CD14-positive monocyte (primary cell): Measurements from ENCODE around the gene TIMM9. TPM values are rescaled to one million over a fixed set of nuclear protein-coding genes. Genes with fewer than 3 reads are reported as not detected.

Experiments used
- DNase-seq, 3 donors: peaks; one replicate each; pipeline ENCODE4 v3.0.0-alpha.2; 2011 to 2022
- H2AFZ ChIP-seq: 2 replicates; pipeline ENCODE4 v1.6.0; 2012; ENCODE audit warnings: mild to moderate bottlenecking, low read depth, low read length, inconsistent platforms; ENCODE audit not compliant: insufficient read depth, poor library complexity, severe bottlenecking
- H3K27ac ChIP-seq, 2 donors: 1 replicate in 1 of 2; 2 replicates in 1 of 2; pipeline ENCODE4 v1.5.1; 2012 to 2013; ENCODE audit warnings: low read length in 2 of 2, control low read depth in 1 of 2, inconsistent platforms in 1 of 2, low read depth in 1 of 2, mild to moderate bottlenecking in 1 of 2
- H3K27me3 ChIP-seq, 2 donors: one replicate each; pipeline versions ENCODE4 v1.6.0 to v1.6.1; 2011 to 2013; ENCODE audit warnings: low read length in 2 of 2; ENCODE audit not compliant: control insufficient read depth in 2 of 2, insufficient read depth in 2 of 2
- H3K36me3 ChIP-seq, 2 donors: replicated peaks in 1 of 2; 1 replicate in 1 of 2; 2 replicates in 1 of 2; pipeline versions ENCODE4 v1.5.1 to v1.6.1; 2012 to 2013; ENCODE audit warnings: low read length in 2 of 2, control low read depth in 1 of 2, inconsistent platforms in 1 of 2, mild to moderate bottlenecking in 1 of 2; ENCODE audit not compliant: insufficient read depth in 2 of 2, control insufficient read depth in 1 of 2
- H3K4me1 ChIP-seq, 2 donors: 1 replicate in 1 of 2; 2 replicates in 1 of 2; pipeline versions ENCODE4 v1.5.1 to v1.6.1; 2012 to 2013; ENCODE audit warnings: low read length in 2 of 2, control low read depth in 1 of 2, inconsistent platforms in 1 of 2, mild to moderate bottlenecking in 1 of 2, moderate library complexity in 1 of 2; ENCODE audit not compliant: insufficient read depth in 2 of 2, control insufficient read depth in 1 of 2
- H3K4me2 ChIP-seq: replicated peaks from 2 replicates; pipeline ENCODE3; 2012; ENCODE audit warnings: low read length, moderate library complexity, mild to moderate bottlenecking; ENCODE audit not compliant: poor library complexity, severe bottlenecking; ENCODE audit errors: extremely low read depth
- H3K4me3 ChIP-seq, 3 experiments: fragments of 200-600 bp in 1 of 3; sonication (generic) in 1 of 3; replicated peaks in 1 of 3; 1 replicate in 2 of 3; 2 replicates in 1 of 3; pipeline ENCODE4 v1.5.1; 2011 to 2013; ENCODE audit warnings: low read length in 3 of 3, mild to moderate bottlenecking in 3 of 3, control low read depth in 2 of 3, low read depth in 2 of 3, inconsistent platforms in 1 of 3, moderate library complexity in 1 of 3
- H3K79me2 ChIP-seq: 2 replicates; pipeline ENCODE4 v1.6.0; 2012; ENCODE audit warnings: mild to moderate bottlenecking, control low read depth, inconsistent platforms, low read length, moderate library complexity; ENCODE audit not compliant: insufficient read depth
- H3K9ac ChIP-seq: 2 replicates; pipeline ENCODE4 v1.6.0; 2017; ENCODE audit warnings: low read length, mild to moderate bottlenecking; ENCODE audit not compliant: insufficient read depth, poor library complexity, severe bottlenecking
- H3K9me3 ChIP-seq, 2 donors: replicated peaks in 1 of 2; 1 replicate in 1 of 2; 2 replicates in 1 of 2; pipeline versions ENCODE4 v1.5.1 to v1.6.1; 2012 to 2013; ENCODE audit warnings: low read length in 2 of 2, control low read depth in 1 of 2; ENCODE audit not compliant: control insufficient read depth in 1 of 2, insufficient read depth in 1 of 2
- H4K20me1 ChIP-seq: 2 replicates; pipeline ENCODE4 v1.6.0; 2012; ENCODE audit warnings: mild to moderate bottlenecking, low read length, control low read depth, moderate library complexity; ENCODE audit not compliant: insufficient read depth
- H3K27ac Mint-ChIP-seq, 7 donors: one replicate each; pipeline ENCODE4 v1.8.0; 2020; ENCODE audit warnings: mild to moderate bottlenecking in 7 of 7, mixed read lengths in 7 of 7, moderate library complexity in 6 of 7, inconsistent platforms in 2 of 7
- H3K27me3 Mint-ChIP-seq, 3 donors: one replicate each; pipeline ENCODE4 v1.8.0; 2021 to 2022; ENCODE audit warnings: low read depth in 3 of 3, mild to moderate bottlenecking in 3 of 3, mixed read lengths in 3 of 3, moderate library complexity in 3 of 3, inconsistent platforms in 1 of 3
- H3K36me3 Mint-ChIP-seq, 2 donors: one replicate each; pipeline ENCODE4 v1.8.0; 2020; ENCODE audit warnings: mixed read lengths in 2 of 2, inconsistent platforms in 1 of 2, mild to moderate bottlenecking in 1 of 2
- H3K4me1 Mint-ChIP-seq: one replicate; pipeline ENCODE4 v1.8.0; 2020; ENCODE audit warnings: mild to moderate bottlenecking, mixed read lengths
- H3K4me3 Mint-ChIP-seq, 2 donors: one replicate each; pipeline ENCODE4 v1.8.0; 2020; ENCODE audit warnings: mild to moderate bottlenecking in 2 of 2, mixed read lengths in 2 of 2, moderate library complexity in 1 of 2
- H3K9me3 Mint-ChIP-seq, 7 donors: one replicate each; pipeline ENCODE4 v1.8.0; 2020 to 2022; ENCODE audit warnings: mixed read lengths in 7 of 7, mild to moderate bottlenecking in 6 of 7, moderate library complexity in 6 of 7, inconsistent platforms in 2 of 7
- CTCF ChIP-seq: fragments of 200-600 bp; IDR thresholded peaks from one replicate; pipeline ENCODE4 v1.8.0; 2022; ENCODE audit warnings: antibody characterized with exemption, mild to moderate bottlenecking
- WGBS: methylation state at CpG from one replicate; pipeline ENCODE4 v1.1.5; 2013; ENCODE audit warnings: missing lambda C conversion rate; ENCODE audit not compliant: insufficient coverage; 5-methylcytosine and 5-hydroxymethylcytosine counted together
- intact Hi-C, 2 donors: fragments of 100-400 bp; cut with micrococcal nuclease; formaldehyde crosslinking; loops; one replicate each; pipeline versions ENCODE4 v1.15.0 to v1.15.1; 2023
- polyA plus RNA-seq, 3 donors: library from polyadenylated mRNA; depleted of rRNA in 1 of 3; unstranded in 2 of 3; stranded (reverse) in 1 of 3; fragments of 300-500 nt in 2 of 3; fragments of >200 nt in 1 of 3; fragmentation: Illumina TruSeq in 2 of 3; gene quantifications; 1 replicate in 2 of 3; 2 replicates in 1 of 3; pipeline ENCODE4 v1.2.3, GENCODE V29; 2012 to 2021

The TIMM9 gene
- polyA plus RNA-seq, 3 donors: 26.2 to 45.7 (median 29.9) TPM

GRCh38 chr14:58397156-58397555, 30.2 kb downstream of the TIMM9 start:
- no peak for DNase-seq
- TF ChIP-seq CTCF: no peak
- Mint-ChIP-seq H3K27me3 (peaks cover 0 to 7% (median 2%) of the 10 kb centered on the region in 3 donors), H3K27ac (no peak overlapping the region), H3K4me1 (peaks cover 11% of the 10 kb centered on the region), H3K9me3 (no peaks in the 10 kb centered on the region), H3K36me3 (peaks cover 2% of the 10 kb centered on the region in 2 donors), H3K4me3 (no peak overlapping the region)
- Histone ChIP-seq H3K4me3 (no peak overlapping the region), H4K20me1 (no peaks in the 10 kb centered on the region), H2AFZ (peak overlapping the region; percentile 97), H3K27me3 (no peaks in the 10 kb centered on the region), H3K4me1 (peaks cover 12 to 18% of the 10 kb centered on the region in 2 donors), H3K4me2 (no peak overlapping the region), H3K79me2 (no peaks in the 10 kb centered on the region), H3K36me3 (no peaks in the 10 kb centered on the region), H3K9me3 (no peaks in the 10 kb centered on the region), H3K27ac (no peak overlapping the region), H3K9ac (no peak overlapping the region)
- intact Hi-C loops: no loop called here
- WGBS: 100% methylated on average over 5 of the region's 6 CpGs

GRCh38 chr14:58395812-58396788, 31.2 kb downstream of the TIMM9 start, which contains the start of gene TOMM20L:
TSS of gene TOMM20L (plus strand) at chr14:58395930. CDS start at chr14:58395958, 28 bp downstream.
- Mint-ChIP-seq H3K4me3 (peak within 1 kb of the TSS; percentile 91 to 95), H3K27ac (peak within 1 kb of the TSS; percentile 35 to 92 (median 72)), H3K9me3 (no peaks in the 10 kb centered on the region), H3K36me3 (peaks cover 2% of the 10 kb centered on the region in 2 donors), H3K27me3 (peaks cover 0 to 7% (median 2%) of the 10 kb centered on the region in 3 donors), H3K4me1 (peaks cover 11% of the 10 kb centered on the region)
- Histone ChIP-seq H3K27ac (peak within 1 kb of the TSS; percentile 56 to 68), H3K9me3 (no peaks in the 10 kb centered on the region), H3K36me3 (no peaks in the 10 kb centered on the region), H3K4me2 (peak within 1 kb of the TSS; percentile 95), H3K79me2 (no peaks in the 10 kb centered on the region), H4K20me1 (no peaks in the 10 kb centered on the region), H3K9ac (peak within 1 kb of the TSS; percentile 80), H3K4me1 (peaks cover 12 to 18% of the 10 kb centered on the region in 2 donors), H3K4me3 (peak within 1 kb of the TSS; percentile 73 to 90 (median 87)), H3K27me3 (no peaks in the 10 kb centered on the region), H2AFZ (peak within 1 kb of the TSS; percentile 97)
- peak; percentile 60 to 75 (median 73) for DNase-seq
- TF ChIP-seq CTCF: peak; percentile 97
- WGBS: 6% methylated on average over 75 of the region's 86 CpGs
- intact Hi-C loops: no loop called here
